ENCODE measurements around the gene LYSMD4.

LYSMD4 gene

DNA sequence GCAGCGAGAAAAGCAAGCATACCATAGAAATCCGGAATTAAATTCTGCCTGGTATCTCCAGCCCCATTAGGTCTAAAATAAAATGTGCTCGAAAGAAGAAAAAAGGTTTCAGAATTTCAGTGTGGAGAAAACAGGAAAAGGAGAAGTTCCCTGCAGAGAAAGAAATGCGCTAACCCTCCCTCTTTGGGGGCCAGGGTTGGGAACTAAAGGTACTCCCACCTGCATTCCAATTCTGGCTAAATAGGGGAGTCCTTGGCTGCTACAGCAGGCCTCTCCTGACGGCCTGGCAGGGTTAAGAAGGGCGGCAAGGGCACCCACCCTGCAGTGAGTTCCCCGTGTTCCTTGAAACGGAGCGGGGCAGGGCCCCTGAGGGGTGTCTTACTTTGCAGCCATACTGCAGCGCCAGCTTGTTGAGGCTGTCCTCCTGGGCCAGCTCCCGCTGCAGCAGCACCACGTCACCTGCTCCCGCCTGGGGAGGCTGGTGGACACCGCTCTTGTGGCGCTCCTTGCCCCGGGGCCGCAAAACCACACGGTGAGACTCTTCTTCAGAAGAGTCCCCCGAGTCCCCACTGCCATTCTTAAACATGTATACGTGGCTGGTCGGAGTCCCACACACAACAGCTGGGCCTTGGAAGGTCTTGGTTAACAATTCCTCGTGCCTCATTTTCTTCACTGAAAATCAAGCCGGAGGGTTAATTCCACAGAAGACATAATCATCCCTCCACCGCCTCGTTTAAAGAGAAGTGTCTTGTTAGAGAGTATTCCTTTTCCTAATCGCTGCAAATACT, 1.7 kb downstream of the LYSMD4 start:
- no peak for DNase-seq

DNA sequence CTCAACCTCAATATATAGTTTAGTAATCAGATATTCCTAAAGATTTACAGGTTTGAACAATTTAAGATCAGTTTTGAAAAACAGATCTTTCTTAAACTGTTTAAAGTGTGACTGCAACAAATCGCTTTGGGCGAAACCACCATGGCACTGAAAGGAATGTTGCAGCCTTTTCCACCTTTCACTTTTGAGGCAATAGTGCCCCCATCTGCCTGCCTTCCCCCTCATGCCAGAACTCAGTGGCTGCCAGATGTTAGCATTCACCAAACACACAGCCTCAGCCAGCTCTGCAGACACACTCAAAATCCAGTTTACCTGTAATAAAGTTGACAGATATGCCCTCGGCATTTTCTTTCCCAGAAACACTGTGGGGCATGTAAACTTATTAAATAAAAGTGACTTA, 3.3 kb downstream of the LYSMD4 start:
- no peak for DNase-seq

DNA sequence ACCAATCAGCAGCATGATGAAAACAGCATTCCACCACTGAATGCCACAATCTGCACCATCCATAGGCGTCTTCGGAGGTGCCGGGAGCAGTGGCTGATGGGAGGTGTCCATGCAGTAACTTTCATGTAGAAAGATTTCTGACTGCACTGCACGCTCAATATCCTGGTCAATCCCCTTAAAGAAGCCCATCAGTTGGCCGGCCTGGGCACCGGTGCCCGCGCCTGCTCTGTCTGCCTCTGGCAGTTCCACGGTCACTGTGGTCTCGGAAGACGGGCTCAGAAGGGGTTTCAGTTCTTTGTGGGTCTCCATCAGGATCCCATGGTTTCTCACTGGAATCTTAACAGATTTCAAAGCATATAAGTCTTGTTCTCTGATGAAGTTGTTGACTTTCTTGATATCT, 3.9 kb downstream of the LYSMD4 start:
- no peak for DNase-seq

DNA sequence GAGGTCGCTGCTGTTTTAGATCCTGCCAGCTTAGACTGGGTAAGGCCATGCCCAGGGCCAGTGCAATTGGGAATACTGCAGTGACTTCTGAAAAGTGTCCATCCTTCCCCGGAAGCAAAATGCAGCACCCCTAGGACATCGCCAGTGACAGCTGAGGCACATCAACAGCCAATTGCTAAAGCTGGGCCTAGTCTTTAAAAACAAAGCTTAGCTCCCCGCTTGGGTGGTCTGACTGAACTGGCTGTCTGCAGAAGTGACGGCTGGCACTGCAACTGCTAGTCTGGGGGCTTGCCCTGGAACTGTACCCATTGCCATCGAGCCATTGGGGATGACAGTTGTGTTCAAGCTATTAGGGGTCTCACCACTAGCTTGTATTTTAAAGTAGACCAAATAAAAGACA, 4.3 kb downstream of the LYSMD4 start:
- no peak for DNase-seq

DNA sequence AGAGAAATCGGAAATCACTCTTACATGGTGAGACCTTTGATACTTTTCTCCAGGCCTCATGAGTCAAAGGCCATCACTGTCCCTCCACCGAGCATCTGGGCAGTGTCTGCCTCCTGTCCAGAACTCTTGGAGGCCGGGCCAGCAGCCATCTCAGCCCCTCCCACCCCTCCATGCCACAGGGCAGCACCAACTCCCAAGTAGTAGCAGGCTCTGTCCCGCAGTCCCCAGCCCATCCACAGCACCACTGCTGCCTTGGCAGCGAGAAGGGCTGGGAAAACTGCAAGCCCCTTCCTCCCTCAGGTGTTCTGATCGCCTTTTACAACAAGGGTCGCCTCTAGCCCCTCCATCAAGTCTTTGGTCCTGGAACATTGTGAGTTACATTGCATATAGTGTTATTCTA, 5.5 kb downstream of the LYSMD4 start:
- DNase-seq, result no peak

DNA sequence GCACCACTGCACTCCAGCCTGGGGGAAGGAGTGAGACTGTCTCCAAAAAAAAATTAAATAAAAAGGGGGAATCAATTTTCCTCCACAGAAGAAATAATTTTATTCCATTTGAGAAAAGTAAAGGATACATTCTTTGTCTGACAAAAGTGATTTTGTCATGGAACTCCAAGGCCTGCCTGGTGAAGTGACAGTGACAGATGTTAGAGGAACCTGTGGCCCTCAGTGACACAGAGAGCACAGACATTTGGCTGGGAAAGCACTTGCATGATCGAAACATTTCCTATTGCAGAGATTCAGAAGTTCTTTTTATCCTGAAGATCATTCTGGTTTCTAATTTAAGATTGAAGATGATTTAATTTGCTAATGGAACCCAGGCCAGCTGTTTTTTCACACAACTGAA, 5.9 kb downstream of the LYSMD4 start:
- no peak for DNase-seq

DNA sequence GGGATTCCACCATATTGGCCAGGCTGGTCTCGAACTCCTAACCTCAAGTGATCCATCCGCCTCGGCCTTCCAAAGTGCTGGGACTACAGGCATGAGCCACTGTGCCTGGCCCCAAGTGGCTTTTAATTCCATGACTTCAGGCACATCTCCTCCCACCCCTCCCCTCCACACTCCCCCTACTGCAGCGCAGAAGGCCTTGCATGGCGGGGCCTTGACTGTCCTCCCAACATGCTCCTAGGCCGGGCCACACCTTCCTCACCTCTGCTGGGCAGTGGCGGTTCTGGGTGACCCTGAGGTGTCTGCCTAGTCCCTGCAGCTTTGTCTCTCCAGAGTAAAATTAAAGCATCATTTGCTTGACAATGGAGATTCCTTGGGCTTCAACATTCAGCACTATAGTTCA, 6.9 kb downstream of the LYSMD4 start:
- no peak for DNase-seq

DNA sequence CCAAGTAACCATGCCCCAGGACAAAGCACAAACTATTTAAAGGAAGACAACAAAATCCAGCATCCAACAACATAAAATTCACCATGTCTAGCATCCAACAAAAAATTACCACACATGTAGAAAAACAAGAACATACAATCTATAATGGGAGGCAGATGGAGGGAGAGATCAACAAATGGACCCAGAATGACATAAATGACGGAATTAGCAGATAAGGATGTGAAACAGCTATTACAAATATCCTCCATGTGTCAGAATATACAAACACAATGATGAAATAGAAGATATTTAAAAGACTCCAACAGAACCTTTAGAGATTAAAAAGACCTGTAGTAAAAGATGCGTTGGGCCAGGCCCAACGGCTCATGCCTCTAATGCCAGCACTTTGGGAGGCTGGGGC, 10.8 kb downstream of the LYSMD4 start:
- DNase-seq, result no peak

DNA sequence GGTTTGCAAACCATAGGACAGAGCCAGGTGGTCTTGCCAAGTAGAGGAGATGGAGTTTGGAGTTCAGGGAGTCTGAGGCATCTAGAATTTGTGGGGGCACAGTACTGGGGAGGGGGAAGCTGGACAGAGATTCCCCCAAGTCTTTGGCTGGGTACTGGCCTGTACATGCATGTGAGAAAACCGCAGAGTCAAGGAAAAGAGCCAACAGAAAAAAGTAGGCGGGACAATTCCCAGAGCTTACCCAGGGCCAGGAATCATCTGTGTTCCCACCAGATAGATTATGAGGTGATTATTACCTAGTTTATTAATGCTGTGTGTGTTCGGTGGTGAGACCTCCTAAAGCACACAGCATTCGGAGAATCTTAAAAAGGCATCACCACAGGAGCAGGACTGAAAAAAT, 11.3 kb downstream of the LYSMD4 start:
- no peak for DNase-seq

DNA sequence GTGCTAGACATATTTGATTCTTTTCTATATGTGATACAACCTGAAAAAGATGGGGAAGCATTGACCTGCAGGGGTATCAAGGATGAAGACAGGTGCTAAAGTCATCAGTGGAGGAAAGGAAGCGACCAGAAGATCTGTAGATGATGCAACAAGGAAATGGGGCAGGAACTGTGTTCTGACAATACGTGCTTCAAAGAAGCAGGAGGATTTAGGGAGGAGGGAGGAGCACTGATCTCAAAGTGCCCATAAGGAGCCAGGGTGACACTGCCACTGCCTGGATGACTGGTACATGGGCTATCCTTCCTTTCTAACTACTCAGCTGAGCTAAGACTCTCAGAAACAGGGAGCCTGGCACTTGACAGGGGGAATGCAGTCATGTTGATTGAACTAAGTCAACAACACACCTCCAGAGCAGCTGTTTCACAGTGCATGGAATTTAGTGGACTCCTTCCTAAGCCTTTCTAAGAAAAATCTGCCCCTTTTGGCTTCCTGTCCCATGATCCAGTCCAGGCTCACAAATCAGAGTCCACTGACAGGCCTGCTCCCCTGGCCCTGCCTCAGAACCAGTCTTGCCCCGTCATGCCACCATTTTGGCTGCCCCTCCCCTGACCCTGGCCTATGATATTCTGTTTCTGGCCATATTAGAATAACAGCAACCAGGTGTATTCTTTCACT, 12.0 kb downstream of the LYSMD4 start:
- no peak for DNase-seq

DNA sequence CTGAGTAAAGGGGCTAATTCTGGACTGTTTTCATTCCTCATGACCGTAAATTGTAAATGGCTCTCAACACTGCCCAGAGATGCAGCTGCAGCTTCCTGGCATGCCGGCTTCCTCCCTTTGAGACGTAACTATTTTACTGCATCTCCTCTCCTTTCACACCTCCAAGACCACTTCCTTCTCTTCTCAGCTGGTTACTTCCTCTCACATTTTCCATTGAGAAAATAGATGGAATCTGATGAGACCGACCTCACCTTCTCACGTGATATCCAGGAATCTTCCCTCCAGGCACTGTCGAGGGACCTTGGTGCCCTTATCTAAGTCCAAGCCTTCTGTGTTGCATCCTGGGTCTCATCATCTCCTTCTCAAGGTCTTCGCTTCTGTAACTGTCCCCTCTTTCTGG, 12.7 kb downstream of the LYSMD4 start:
- DNase-seq, result no peak

DNA sequence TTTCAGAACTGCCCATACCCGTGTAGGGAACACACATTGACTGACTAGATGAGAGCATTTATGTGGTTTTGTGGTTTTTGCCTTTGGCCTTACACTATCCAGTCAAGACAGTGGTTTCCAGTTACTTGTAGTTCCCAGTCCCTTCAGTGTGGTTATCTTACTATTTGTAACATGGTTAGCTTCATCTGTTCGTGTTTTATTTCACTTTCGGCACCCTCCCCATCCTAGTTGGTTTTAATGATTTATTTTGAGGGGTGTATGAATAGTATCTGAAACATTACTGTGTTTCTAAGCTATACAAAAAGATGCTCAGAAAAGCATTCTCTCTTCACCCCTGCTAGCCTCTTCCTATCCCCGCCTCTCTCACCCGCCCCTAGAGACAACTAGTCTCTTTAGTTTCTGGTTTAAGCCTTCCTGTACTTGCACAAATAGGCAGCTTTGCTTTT, 14.1 kb downstream of the LYSMD4 start:
- no peak for DNase-seq

DNA sequence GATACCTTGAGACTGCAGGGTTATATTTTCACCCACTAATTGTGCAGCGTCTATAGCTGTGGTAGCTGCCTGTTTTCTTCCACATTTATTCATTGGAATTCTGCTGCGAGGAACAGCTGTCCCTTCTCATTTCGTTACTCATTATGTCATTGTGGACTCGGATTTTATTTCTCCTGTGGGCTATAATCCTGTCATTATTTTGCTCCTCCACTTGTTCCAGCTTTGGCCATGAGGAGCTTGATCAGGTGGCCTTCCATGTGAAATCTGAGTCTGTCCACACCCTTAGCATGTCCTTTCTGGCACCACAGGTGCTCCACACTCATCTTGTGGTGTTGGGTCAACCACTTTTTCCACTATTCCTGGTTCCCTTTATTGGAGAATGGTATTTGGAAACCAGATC, 14.8 kb downstream of the LYSMD4 start:
- DNase-seq, result no peak

DNA sequence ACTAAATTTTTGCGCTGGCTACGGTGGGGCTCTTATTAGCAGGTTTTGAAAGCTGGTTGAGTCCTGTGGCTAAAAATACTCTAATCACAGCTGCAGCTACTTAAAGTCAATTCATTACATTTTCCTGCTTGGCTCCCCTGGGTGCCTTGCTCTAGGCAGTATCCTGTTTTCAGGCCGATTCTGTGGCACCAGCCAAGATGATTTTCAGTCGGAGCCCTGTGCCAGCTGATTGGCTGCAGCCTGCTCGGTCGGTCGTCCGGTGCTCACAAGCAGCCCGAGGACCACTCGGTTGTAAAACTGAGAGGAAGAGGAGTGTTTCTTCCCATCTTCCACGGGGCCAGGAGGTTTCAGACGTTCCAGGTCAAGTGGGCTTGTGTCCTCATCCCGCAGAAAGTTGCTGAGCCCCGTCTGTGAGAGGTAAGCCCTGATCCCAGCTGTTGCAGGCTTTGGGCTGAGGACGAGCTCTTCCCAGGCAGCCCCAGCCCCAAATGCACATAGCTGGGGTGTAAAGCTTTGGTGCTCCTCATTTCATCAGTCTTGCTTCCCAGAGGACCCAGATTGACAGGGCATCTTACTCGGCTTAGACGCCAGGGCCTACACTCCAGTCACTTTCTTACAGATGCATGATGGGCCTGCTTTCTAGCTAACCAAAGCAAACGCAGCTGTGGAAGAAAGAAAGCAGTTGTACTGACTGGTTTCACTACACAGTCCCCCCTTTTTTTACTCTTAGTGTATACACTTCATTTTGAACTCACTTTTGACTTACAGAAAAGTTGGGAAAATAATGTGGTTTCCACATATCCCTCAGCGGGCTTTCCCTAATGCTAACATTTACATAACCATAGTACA, 15.9 kb downstream of the LYSMD4 start:
- no peak for DNase-seq

DNA sequence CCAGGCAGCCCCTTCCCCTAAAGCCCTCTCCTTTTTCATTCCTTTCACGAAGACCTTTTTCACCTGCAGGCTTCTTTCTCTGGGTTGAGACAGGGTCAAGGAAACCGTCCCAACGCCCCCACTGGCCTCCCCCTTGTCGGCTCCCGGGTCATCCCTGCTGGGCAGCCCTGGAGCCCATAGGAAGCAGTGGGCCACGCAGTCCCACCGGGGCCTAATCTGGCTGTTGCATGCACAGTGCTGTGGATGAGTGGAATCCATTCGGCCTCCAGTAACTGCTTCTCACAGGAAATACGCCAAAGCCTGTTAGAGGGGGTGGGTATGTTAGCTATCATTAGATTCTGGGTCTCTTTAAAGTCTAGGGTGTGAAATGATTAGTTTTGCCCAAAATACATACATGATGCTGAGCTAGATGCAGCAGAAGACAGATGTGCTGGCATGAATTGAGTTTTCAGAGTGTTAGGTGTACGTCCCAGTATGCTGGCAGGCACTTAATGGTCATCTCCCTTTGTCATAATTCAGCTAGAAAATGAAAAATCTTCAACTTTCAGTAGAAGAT, 16.6 kb downstream of the LYSMD4 start:
- no peak for DNase-seq

DNA sequence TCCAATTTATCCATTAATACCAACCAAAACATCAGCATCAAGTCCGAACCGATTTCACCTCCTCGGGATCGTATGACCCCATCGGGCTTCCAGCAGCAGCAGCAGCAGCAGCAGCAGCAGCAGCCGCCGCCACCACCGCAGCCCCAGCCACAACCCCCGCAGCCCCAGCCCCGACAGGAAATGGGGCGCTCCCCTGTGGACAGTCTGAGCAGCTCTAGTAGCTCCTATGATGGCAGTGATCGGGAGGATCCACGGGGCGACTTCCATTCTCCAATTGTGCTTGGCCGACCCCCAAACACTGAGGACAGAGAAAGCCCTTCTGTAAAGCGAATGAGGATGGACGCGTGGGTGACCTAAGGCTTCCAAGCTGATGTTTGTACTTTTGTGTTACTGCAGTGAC, 20.8 kb downstream of the LYSMD4 start:
- DNase-seq, result no peak

DNA sequence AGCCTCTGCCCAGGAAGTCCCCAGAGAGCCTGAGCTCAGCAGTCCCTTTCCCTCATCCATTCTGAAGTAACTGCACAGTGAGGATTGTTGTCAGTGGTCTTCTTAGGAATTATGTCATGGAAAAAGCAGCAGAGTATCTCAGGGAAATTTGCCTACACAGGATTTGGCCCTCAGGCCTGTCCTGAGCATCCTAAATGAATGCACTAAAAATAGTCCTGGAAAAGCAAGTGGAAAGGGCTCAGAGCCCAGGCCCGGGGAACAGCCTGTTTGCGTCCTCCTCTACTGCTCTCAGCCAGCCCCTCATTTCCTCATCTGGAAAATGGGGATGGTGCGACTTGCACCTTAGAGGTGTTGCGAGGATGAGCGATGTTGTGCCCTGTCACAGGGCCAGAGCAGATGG, 21.6 kb downstream of the LYSMD4 start:
- DNase-seq, result no peak

DNA sequence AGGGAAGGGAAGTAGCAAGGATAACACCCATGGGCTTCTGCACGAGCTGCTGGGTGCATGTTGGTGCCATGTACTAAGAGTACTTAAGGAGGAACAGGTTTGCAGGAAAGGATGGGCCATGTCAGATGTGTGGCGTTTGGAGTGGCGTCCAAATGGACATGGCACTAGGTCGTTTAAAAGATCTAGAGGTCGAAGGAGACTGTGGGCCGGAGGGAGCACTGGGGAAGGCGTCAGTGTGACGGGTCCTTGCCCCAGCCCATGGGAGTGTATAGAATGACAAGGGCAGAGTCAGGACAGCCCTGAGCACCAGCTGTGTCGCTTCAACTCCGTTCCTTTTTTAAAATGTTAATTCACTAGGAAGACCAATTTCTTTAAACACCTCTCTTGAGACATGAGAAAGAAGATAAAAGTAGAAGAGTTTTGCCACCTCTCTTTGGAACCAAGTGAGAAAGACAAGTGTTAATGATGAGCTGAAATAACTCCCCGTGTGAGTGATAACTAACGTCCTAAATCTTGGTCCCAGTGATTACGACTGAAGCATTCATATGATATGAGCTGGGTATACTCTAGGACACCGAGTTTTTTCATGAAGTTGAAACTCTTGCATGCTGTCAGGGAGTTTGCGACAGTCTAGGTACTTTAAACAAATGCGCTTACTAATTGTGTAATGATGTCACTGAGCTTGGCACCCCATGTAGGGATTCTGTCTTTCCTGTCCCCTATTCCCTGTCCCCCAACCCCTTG, 23.8 kb downstream of the LYSMD4 start:
- no peak for DNase-seq

DNA sequence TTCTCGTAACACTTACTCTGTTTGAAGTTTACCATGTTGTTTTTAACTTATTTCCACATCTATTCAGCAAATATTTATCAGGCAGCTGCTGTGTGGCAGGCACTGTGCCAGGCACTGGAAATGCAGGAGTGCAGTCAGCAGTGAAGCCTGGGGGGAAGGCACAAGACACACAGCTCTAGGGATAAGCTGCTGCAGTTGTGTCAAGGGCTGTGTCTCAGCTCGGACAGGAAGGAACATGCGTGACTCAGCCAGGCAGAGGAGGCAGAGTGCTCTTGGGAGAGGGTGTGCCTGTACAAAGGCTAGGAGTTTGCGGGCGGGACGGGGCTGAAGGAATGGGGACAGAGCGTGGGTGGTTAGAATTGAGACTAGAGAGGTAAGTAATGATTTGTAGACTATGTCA, 24.7 kb downstream of the LYSMD4 start:
- DNase-seq, result no peak

DNA sequence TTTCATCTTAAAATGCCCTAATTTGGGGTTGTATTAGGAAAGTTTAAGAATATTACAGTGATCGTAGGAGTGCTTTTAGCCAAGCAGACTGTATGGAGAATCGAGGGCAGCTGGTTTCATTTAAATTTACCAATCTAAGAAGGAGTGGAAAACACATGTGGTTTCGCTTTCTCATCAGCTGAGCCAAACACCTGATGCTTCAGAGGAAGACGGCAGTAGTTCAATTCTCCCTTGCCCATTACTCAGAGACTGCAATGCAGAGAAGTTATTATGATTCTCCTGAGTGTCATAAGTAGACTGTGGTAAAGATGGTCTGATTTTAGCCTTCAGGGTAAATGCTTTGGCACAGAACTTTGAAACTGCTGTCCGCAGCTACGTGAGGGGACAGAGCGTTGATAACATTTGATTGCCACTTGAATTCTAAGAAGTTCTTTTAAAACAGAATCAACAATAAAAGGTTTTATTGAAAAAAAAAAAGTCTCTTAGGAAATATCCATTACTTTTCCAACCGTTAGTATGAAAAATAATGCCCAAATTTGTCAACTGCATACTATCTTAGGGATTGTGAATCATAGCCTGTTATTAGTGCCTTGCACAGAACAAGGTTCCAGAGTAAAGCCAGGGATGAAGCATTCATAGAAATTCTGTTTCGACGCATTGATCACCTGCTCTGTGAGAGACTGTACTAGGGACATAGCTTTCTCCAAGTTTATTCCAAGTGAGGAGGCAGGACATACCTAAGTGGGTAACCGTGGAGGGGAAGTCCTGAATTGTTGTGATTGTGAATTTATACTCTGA, 25.6 kb downstream of the LYSMD4 start:
- DNase-seq, result no peak

DNA sequence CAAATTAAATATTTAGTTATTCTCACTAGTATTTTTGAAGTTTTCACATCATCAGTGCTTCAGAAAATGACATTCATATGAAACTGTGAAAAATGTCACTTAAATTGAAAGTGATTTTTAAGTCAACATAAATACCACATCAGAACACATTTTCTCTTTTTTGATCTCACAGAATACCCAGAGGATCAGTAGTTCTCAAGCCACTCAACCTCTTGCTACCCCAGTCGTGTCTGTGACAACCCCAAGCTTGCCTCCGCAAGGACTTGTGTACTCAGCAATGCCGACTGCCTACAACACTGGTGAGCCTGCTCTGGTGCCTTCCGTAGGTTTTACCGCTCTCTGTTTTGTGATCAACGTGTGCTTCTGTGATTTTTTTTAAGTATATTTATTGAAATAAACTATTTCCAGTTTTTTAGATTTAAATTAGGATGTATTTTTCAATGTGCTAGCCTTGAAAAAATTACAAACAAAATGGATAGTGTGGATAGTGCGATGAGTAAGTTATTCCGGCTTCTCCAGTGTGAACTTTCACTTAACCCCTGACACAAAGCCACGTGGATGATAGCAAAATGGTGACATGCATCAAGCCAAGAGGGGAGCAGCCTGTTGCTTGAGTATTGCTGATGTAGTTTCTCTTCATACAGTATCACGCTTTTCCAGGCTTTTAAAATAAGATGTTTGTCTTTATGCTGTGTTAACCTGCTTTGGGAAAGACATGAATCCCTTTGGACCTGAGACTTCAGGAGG, 26.5 kb downstream of the LYSMD4 start:
- DNase-seq, result no peak
